IMR-90 (cell line): ENCODE measurements around the gene TP73.

Experiments
- CTCF ChIP-seq: conservative IDR thresholded peaks from 2 replicates; pipeline ENCODE4 v1.5.1; 2012; ENCODE audit warnings: mild to moderate bottlenecking, low read depth, low read length, improper control_type of control experiment
- FOS ChIP-seq: fragments of 150-350 bp; IDR thresholded peaks from 2 replicates; pipeline ENCODE4 v1.6.1; 2016; ENCODE audit warnings: low read depth, low read length
- MXI1 ChIP-seq: IDR thresholded peaks from 2 replicates; pipeline ENCODE4 v1.6.1; 2012; ENCODE audit warnings: low read depth, mild to moderate bottlenecking, low read length, moderate library complexity, borderline replicate concordance

DNA sequence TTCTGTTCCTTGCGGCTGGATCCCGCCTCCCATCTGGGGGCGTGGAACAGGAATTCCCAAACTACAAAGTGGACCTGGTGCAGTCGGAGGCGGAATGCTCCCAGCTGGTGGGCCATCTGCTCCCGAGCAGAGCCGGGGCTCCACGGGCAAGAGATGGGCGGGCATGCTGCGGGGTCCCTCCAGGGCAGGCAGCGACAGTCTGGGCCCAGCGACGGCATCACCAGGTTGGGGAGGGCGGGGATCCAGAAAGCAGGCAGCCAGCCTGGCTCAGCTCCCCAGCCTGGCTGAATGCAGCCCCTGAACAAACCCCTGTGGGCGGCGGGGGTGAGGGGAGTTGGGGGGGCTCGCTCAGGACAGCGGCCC is 44.6 kb upstream of the TP73 start:
- no peak for TF ChIP-seq MXI1
- TF ChIP-seq CTCF = no peak
- no peak for TF ChIP-seq FOS
